ENCODE data around the gene PACSIN2. TPM values are rescaled to one million over a fixed set of nuclear protein-coding genes. Genes with fewer than 3 reads are reported as not detected.
A peak's percentile ranks its signal among the peaks of the same experiment; 100 is the strongest.

The PACSIN2 gene
- total and polyA plus RNA-seq, 7 donors: 44.2 to 126 (median 52.3) TPM

GRCh38 chr22:43011079-43011478 is 3.9 kb downstream of the PACSIN2 start:
- Histone ChIP-seq H3K36me3 (no peaks in the 10 kb centered on the region), H3K4me1 (peaks cover 0 to 65% (median 62%) of the 10 kb centered on the region in 4 donors), H3K27ac (no peak overlapping the region), H3K4me3 (no peak overlapping the region), H3K27me3 (no peaks in the 10 kb centered on the region), H3K9me3 (no peaks in the 10 kb centered on the region)
- WGBS, 2 donors: 80 to 92% methylated on average over 7 of the region's 7 CpGs
- TF ChIP-seq POLR2AphosphoS5 (IDR thresholded peaks at IDR 0.05) (no peak), EP300 (IDR thresholded peaks at IDR 0.05) (no peak), POLR2A (IDR thresholded peaks at IDR 0.05) (no peak)
- TF ChIP-seq, protein P1, sequence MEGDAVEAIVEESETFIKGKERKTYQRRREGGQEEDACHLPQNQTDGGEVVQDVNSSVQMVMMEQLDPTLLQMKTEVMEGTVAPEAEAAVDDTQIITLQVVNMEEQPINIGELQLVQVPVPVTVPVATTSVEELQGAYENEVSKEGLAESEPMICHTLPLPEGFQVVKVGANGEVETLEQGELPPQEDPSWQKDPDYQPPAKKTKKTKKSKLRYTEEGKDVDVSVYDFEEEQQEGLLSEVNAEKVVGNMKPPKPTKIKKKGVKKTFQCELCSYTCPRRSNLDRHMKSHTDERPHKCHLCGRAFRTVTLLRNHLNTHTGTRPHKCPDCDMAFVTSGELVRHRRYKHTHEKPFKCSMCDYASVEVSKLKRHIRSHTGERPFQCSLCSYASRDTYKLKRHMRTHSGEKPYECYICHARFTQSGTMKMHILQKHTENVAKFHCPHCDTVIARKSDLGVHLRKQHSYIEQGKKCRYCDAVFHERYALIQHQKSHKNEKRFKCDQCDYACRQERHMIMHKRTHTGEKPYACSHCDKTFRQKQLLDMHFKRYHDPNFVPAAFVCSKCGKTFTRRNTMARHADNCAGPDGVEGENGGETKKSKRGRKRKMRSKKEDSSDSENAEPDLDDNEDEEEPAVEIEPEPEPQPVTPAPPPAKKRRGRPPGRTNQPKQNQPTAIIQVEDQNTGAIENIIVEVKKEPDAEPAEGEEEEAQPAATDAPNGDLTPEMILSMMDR (IDR thresholded peaks at IDR 0.05): no peak
- intact Hi-C loops (cut with DNase I): loop anchor here (5.0 to 10.0 kb wide), 3 partner anchors 46 to 366 kb away; partner anchors contain the start of genes ATP5MGL and CYB5R3
- no peak for DNase-seq

DNA sequence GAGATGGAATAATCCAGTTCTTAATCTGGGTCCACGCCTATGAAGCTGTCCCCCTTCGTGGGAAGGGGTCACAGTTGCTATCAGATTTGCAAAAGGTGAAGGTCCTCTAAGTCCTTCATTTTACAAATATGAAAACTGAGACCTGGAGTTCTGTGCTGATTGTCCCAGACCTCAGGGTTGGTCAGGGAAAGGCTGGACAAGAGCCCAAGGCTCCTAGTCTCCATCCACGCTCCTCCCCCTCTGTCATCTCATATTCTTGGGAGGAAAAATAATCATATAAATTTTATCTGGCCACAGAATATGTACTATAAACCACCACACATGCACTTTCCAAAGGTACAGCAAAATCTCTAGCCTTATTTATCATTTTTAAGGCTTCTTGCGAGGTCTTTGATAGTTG is 5.5 kb downstream of the PACSIN2 start:
- peaks cover 0 to 75% (median 62%) of the 10 kb centered on the region in 4 donors for H3K4me1 ChIP-seq
- WGBS, 2 donors: 75 to 89% methylated on average over 4 of the region's 4 CpGs
- no peaks in the 10 kb centered on the region for H3K9me3 ChIP-seq
- TF ChIP-seq, protein P1 (IDR thresholded peaks at IDR 0.05): no peak
- TF ChIP-seq POLR2AphosphoS5 (IDR thresholded peaks at IDR 0.05) (no peak), EP300 (IDR thresholded peaks at IDR 0.05) (no peak), POLR2A (IDR thresholded peaks at IDR 0.05) (no peak)
- H3K27ac ChIP-seq: peak overlapping the region in 2 of 4 donors; percentile 2 to 65
- H3K4me3 ChIP-seq: no peak overlapping the region
- H3K27me3 ChIP-seq: no peaks in the 10 kb centered on the region
- H3K36me3 ChIP-seq: no peaks in the 10 kb centered on the region
- DNase-seq: no peak
- intact Hi-C loops (cut with DNase I): no loop called here

DNA sequence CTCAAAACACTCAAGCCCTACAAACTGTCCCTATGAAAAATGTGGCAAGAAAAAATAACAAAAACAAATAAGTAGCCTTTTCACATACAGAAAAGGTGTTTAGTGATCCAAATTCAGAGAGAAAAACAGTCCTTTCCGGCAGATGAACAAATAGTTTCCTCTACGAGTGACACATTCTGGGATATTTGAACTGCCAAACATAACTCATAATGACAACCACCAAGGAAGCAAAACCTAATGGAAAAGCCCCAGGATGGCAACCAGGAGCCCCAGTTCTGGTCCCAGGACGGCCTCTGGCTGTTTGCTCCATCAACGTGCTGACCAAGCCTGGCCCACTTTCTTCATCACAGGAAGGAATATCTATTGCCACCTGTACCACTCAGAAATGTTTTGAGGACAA is 6.0 kb downstream of the PACSIN2 start:
- Histone ChIP-seq H3K4me3 (no peak overlapping the region), H3K27me3 (no peaks in the 10 kb centered on the region), H3K9me3 (no peaks in the 10 kb centered on the region), H3K27ac (peak overlapping the region; percentile 2 to 65 (median 26)), H3K36me3 (no peaks in the 10 kb centered on the region), H3K4me1 (peaks cover 0 to 76% (median 67%) of the 10 kb centered on the region in 4 donors)
- DNase-seq: no peak
- intact Hi-C loops (cut with DNase I): no loop called here
- TF ChIP-seq POLR2AphosphoS5 (IDR thresholded peaks at IDR 0.05): no peak
- TF ChIP-seq POLR2A (IDR thresholded peaks at IDR 0.05): no peak
- TF ChIP-seq EP300 (IDR thresholded peaks at IDR 0.05): no peak
- TF ChIP-seq, protein P1 (IDR thresholded peaks at IDR 0.05): no peak
- WGBS, 2 donors: 56 to 78% methylated on average over 4 of the region's 4 CpGs

DNA sequence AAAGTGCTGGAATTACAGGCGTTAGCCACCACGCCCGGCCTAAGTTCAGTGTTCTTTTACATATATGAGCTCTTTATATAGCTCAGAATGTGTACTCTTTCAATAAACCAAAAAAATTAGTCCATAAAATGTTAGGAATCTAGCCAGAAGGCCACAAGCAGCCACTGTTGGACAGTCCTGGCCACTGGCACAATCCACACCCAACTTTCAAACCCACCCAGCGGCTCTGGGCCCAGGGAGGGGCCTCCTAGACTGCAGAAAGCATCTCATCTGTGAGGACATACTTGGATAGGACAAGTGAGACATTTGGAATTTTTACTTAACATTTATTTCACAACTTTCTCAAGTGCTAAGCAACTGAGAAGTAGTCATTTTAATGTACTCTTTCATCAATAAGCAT is 6.4 kb downstream of the PACSIN2 start:
- intact Hi-C loops (cut with DNase I): no loop called here
- no peak for DNase-seq
- Histone ChIP-seq H3K4me3 (no peak overlapping the region), H3K27ac (peak overlapping the region; percentile 2 to 65 (median 40)), H3K27me3 (no peaks in the 10 kb centered on the region), H3K9me3 (no peaks in the 10 kb centered on the region), H3K4me1 (peaks cover 0 to 76% (median 64%) of the 10 kb centered on the region in 4 donors), H3K36me3 (no peaks in the 10 kb centered on the region)
- TF ChIP-seq POLR2A (IDR thresholded peaks at IDR 0.05) (no peak), POLR2AphosphoS5 (IDR thresholded peaks at IDR 0.05) (no peak), EP300 (IDR thresholded peaks at IDR 0.05) (no peak)
- TF ChIP-seq, protein P1 (IDR thresholded peaks at IDR 0.05): no peak
- WGBS, 2 donors: 20 to 66% methylated on average over 4 of the region's 4 CpGs

All from sigmoid colon (tissue), 7 donors.